Activated T-helper 9 cell treated with anti-CD3 and anti-CD28 coated beads, Interleukin-2, amount 50 U/mL, for 16 hours (primary cell): Measurements from ENCODE around the gene CRYBA2.

Experiments used
- DNase-seq: peaks from one replicate; pipeline ENCODE4 v3.0.0-alpha.2; 2020; ENCODE audit warnings: low read depth

CRYBA2 gene

GRCh38 chr2:218981881-218982585, 11.2 kb downstream of the CRYBA2 start:
- DNase-seq: no peak

GRCh38 chr2:218981390-218981880, 11.8 kb downstream of the CRYBA2 start:
- DNase-seq: no peak

- DNase-seq: no peak
Measured at GRCh38 chr2:218980735-218981389, 12.4 kb downstream of the CRYBA2 start.

GRCh38 chr2:218979846-218980734, 13.1 kb downstream of the CRYBA2 start:
- DNase-seq: peak; percentile 74

- no peak for DNase-seq
Measured at GRCh38 chr2:218975060-218975777, 18.0 kb downstream of the CRYBA2 start.

GRCh38 chr2:218970894-218971293, 22.3 kb downstream of the CRYBA2 start:
- DNase-seq: no peak

GRCh38 chr2:218964041-218964771, 29.0 kb downstream of the CRYBA2 start:
- DNase-seq: no peak

GRCh38 chr2:218963601-218964000, 29.6 kb downstream of the CRYBA2 start:
- no peak for DNase-seq

GRCh38 chr2:218962859-218963492, 30.2 kb downstream of the CRYBA2 start:
- peak; percentile 34 for DNase-seq

- no peak for DNase-seq
Measured at GRCh38 chr2:218961651-218962570, 31.3 kb downstream of the CRYBA2 start.

GRCh38 chr2:218961229-218961628, 32.0 kb downstream of the CRYBA2 start:
- no peak for DNase-seq

- no peak for DNase-seq
Measured at GRCh38 chr2:218960309-218961165, 32.7 kb downstream of the CRYBA2 start.

- no peak for DNase-seq
Measured at GRCh38 chr2:218959761-218960308, 33.4 kb downstream of the CRYBA2 start.

- DNase-seq: peak; percentile 42
Measured at GRCh38 chr2:218959141-218959731, 34.0 kb downstream of the CRYBA2 start, which contains the start of gene CDK5R2. TSS of gene CDK5R2 (plus strand) at chr2:218959666. CDS start at chr2:218959821, 155 bp downstream.

GRCh38 chr2:218958276-218958675, 34.9 kb downstream of the CRYBA2 start:
- no peak for DNase-seq

GRCh38 chr2:218957671-218958070, 35.6 kb downstream of the CRYBA2 start:
- no peak for DNase-seq

- no peak for DNase-seq
Measured at GRCh38 chr2:218956039-218956438, 37.2 kb downstream of the CRYBA2 start.
